Right cardiac atrium (tissue), 5 donors: ENCODE results near the gene PLA2R1. TPM values are rescaled to one million over a fixed set of nuclear protein-coding genes. Genes with fewer than 3 reads are reported as not detected.

ENCODE experiments used
- ATAC-seq, 2 donors: fragments of 200-7000 bp; cut with Tn5 transposase; one replicate each; pipeline versions ENCODE4 v1.8.0 to v1.9.1; 2020; ENCODE audit warnings: moderate library complexity in 2 of 2, mild to moderate bottlenecking in 1 of 2
- DNase-seq, 3 donors: peaks; one replicate each; pipeline ENCODE4 v3.0.0-alpha.2; 2020
- H3K27ac ChIP-seq: one replicate; pipeline ENCODE4 v1.5.1; 2013; ENCODE audit warnings: mild to moderate bottlenecking, low read length, control low read depth, moderate library complexity
- H3K27me3 ChIP-seq: one replicate; pipeline ENCODE4 v1.6.1; 2013; ENCODE audit not compliant: control insufficient read depth, insufficient read depth
- H3K4me1 ChIP-seq: one replicate; pipeline ENCODE4 v1.6.1; 2013; ENCODE audit warnings: low read length; ENCODE audit not compliant: control insufficient read depth, insufficient read depth
- H3K4me3 ChIP-seq: one replicate; pipeline ENCODE4 v1.5.1; 2013; ENCODE audit warnings: low read length, control low read depth
- H3K9me3 ChIP-seq: one replicate; pipeline ENCODE4 v1.6.1; 2013; ENCODE audit warnings: low read length; ENCODE audit not compliant: control insufficient read depth
- WGBS: extraction: QIAGEN DNeasy Blood & Tissue Kit; methylation state at CpG from one replicate; pipeline ENCODE4 v1.1.7; 2013; 5-methylcytosine and 5-hydroxymethylcytosine counted together
- intact Hi-C, 4 donors: fragments of 100-400 bp; cut with DNase I; formaldehyde crosslinking; loops; one replicate each; pipeline versions ENCODE4 v1.11.0 to v1.14.0; 2022 to 2023
- polyA plus RNA-seq: library from polyadenylated mRNA; stranded (reverse); fragments of 200-250 nt; gene quantifications from one replicate; pipeline ENCODE4 v1.2.3, GENCODE V29; 2013
- total RNA-seq, 4 donors: library from RNA; stranded (reverse); fragmentation: NEBNext Ultra II Directional; extraction: Animal tissue kit (Norgen Biotek cat#: 25700); gene quantifications; one replicate each; pipeline ENCODE4 v1.2.1, GENCODE V29; 2021
- donor health status: healthy with polysubstance abuse.
- donor health status: DM: no; HTN: yes; CAD: no.
- donor health status: DM: no; HTN: no; CAD: no.
- donor health status: DM: no; HTN: yes; CAD: no; lungs with severe emphysema.
- donor health status: DM: yes; HTN: yes; CAD: no.

PLA2R1 gene
- total and polyA plus RNA-seq, 5 donors: 1.8 to 5.9 (median 4.7) TPM

DNA sequence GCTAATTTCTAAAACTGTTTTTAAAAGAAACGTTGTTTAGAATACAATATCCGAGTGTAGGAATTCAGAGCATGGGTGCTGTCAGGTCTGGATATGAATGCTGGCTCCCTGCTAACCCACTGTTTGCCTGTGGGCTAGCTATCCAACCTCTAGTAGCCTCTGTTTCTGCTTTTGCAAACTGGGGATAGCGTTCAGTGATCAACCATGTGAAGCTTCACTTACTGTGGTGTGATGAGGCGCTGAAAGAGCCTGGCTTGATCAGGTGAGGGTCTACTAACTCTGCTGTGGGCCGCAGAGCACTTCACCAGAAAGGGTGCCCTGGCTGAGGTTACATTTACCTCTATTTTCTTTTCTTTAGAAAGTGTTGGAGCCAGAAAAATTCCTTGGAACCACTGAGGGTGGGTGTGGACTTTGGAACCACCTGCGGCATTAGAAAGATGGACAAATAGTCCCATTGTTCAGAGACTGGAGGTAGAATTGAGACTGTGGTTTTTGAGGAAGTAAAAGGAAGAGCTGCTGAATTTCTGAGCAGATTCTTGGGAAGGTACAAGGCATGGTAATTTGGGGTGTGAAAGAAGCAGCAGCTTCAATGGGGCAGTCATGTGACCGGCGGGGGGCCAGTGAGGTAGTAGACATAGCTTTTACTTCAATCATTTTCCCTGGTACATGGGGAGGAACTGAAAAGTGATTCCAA, 168.1 kb downstream of the PLA2R1 start:
- Histone ChIP-seq H3K4me3 (no peak overlapping the region), H3K4me1 (no peaks in the 10 kb centered on the region), H3K9me3 (no peaks in the 10 kb centered on the region), H3K27me3 (no peaks in the 10 kb centered on the region), H3K27ac (no peak overlapping the region)
- DNase-seq (no peak), ATAC-seq (no peak)
- WGBS: 91% methylated on average over 8 of the region's 8 CpGs
- intact Hi-C loops: no loop called here

GRCh38 chr2:159892990-159893810, 169.2 kb downstream of the PLA2R1 start:
- no peak overlapping the region for H3K27ac ChIP-seq
- no peaks in the 10 kb centered on the region for H3K4me1 ChIP-seq
- no peak overlapping the region for H3K4me3 ChIP-seq
- ATAC-seq: no peak
- no peaks in the 10 kb centered on the region for H3K9me3 ChIP-seq
- intact Hi-C loops: no loop called here
- H3K27me3 ChIP-seq: no peaks in the 10 kb centered on the region
- WGBS: 75% methylated on average over 8 of the region's 8 CpGs
- no peak for DNase-seq

GRCh38 chr2:159891917-159892730, 170.3 kb downstream of the PLA2R1 start:
- H3K27ac ChIP-seq: no peak overlapping the region
- no peaks in the 10 kb centered on the region for H3K4me1 ChIP-seq
- no peak overlapping the region for H3K4me3 ChIP-seq
- ATAC-seq (no peak), DNase-seq (no peak)
- H3K9me3 ChIP-seq: no peaks in the 10 kb centered on the region
- no peaks in the 10 kb centered on the region for H3K27me3 ChIP-seq
- WGBS: 88% methylated on average over 2 of the region's 2 CpGs
- intact Hi-C loops: no loop called here

GRCh38 chr2:159891267-159891588, 171.2 kb downstream of the PLA2R1 start:
- no peaks in the 10 kb centered on the region for H3K27me3 ChIP-seq
- no peak overlapping the region for H3K27ac ChIP-seq
- no peaks in the 10 kb centered on the region for H3K4me1 ChIP-seq
- ATAC-seq (no peak), DNase-seq (no peak)
- intact Hi-C loops: no loop called here
- H3K9me3 ChIP-seq: no peaks in the 10 kb centered on the region
- no peak overlapping the region for H3K4me3 ChIP-seq

GRCh38 chr2:159890551-159891266, 171.7 kb downstream of the PLA2R1 start:
- WGBS: 86% methylated on average over 1 of the region's 1 CpG
- Histone ChIP-seq H3K27me3 (no peaks in the 10 kb centered on the region), H3K27ac (no peak overlapping the region), H3K4me1 (no peaks in the 10 kb centered on the region), H3K4me3 (no peak overlapping the region), H3K9me3 (no peaks in the 10 kb centered on the region)
- intact Hi-C loops: no loop called here
- ATAC-seq (no peak), DNase-seq (no peak)

DNA sequence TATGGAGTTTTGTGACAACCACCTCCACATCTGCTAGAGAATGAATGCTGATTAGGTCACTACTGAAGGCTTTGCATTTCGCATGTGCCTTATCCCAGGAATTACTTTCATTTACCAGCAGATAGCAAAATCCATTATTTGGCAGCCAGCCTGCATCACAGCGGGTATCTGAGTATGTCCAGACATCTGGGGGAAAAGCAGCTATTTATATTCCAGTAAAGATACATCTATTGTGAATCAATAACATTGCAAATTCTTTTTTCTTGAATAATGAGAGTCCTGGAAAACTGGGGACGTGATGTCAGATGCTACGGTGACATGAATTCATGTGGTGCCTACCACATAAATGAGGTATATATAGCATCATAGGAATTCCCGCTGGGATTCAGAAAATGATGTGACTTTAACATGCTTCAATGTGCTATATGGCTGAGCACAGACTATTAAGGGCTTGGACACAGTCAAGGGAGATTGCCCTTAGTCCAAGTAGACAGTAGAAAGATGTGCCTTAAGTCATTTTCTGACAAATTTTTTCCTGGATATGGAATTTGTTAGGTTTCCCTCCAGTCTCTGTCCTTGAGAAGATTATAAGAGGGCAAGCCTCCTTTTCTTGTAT, 180.2 kb downstream of the PLA2R1 start:
- 66% methylated on average over 5 of the region's 5 CpGs for WGBS
- H3K9me3 ChIP-seq: no peaks in the 10 kb centered on the region
- no peaks in the 10 kb centered on the region for H3K4me1 ChIP-seq
- no peak overlapping the region for H3K4me3 ChIP-seq
- intact Hi-C loops: no loop called here
- no peak overlapping the region for H3K27ac ChIP-seq
- ATAC-seq (no peak), DNase-seq (no peak)
- no peaks in the 10 kb centered on the region for H3K27me3 ChIP-seq

Other genes with a start within 250 kb of the PLA2R1 start
- gene LY75, start 157.9 kb downstream of the PLA2R1 start, total RNA-seq: 1 to 10 TPM in 3 of 4 donors, under 1 TPM in 1; 0.89 to 1.6 (median 1.1) TPM
- 0.66 TPM for gene LY75, start 157.9 kb downstream of the PLA2R1 start, polyA plus RNA-seq
- gene ITGB6, start 137.7 kb upstream of the PLA2R1 start, total RNA-seq: 1 to 10 TPM; 1.1 to 2.2 (median 1.5) TPM
- gene ITGB6, start 137.7 kb upstream of the PLA2R1 start, polyA plus RNA-seq: 0.32 TPM